HG02870 (cell line): Measurements from ENCODE around the gene BCAP29.

Source experiments
- ATAC-seq: cut with Tn5 transposase; IDR thresholded peaks from one replicate; pipeline ENCODE4 v1.9.1; 2021; ENCODE audit warnings: mild to moderate bottlenecking, moderate library complexity; ENCODE audit not compliant: unreplicated experiment

The BCAP29 gene

DNA sequence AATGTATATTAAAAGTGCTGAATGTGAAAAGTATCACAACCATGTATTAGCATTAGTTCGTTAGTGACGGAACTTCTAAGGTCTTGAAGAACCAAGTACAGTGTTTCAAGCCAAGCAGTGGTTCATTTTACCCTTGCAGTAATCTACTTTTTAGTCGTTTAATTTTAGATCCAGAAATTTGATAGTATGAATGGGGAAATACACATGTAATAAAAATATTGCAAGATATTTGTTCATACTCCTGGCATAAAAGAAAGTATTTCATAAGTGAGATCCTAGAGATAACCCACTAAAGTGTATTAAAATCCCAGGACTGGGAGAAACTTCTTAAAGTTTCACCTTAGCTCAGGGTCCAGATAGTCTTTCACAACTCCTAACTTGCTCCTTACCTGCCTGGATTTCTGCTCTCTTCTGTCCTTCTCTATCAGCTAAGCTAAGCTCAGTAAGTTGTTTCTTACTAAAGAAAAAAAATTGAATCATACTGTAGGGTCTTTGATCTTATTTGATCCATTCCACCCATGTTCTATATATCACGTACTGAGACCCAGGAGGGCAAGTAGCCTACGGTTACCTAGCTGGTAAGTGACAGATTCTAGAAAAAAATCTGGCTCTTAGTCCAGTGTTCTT lies 1.5 kb downstream of the BCAP29 start:
- ATAC-seq: no peak

DNA sequence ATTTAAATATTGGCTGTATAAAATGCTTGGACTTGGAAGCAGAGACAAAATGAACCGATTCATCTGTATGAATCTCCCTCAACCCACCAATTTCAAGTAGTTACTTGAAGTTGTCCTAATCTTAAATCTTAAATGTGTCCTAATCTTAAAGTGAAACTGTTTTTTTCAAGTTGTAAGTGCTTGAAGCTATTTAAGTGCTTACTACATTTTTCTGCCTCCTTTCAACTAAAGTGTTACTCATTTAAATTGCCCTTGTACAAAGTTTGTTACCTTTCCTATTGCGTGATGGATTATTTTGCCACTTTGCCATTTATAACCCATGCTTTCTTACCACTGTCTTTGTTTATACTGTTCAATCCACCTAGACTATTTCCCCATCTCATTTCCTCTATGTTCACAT lies 2.8 kb downstream of the BCAP29 start:
- ATAC-seq: no peak

DNA sequence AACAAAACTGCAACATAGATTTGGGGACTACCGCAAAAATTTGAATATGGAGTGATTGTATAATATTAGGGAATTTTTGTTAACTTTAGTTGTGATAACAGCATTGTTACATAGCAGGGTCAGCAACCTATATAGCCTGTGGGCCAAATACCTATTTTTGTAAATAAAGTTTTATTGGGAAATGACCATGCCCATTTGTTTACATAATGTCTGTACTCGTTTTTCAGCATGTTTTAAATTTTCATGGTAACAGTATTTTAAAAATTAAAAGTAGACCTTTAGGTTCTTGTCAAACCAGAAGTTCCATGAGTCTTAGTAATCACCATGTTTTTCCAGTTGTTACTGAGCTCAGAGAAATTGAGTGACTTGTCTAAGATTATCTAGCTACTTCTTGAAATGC lies 4.7 kb downstream of the BCAP29 start:
- no peak for ATAC-seq

DNA sequence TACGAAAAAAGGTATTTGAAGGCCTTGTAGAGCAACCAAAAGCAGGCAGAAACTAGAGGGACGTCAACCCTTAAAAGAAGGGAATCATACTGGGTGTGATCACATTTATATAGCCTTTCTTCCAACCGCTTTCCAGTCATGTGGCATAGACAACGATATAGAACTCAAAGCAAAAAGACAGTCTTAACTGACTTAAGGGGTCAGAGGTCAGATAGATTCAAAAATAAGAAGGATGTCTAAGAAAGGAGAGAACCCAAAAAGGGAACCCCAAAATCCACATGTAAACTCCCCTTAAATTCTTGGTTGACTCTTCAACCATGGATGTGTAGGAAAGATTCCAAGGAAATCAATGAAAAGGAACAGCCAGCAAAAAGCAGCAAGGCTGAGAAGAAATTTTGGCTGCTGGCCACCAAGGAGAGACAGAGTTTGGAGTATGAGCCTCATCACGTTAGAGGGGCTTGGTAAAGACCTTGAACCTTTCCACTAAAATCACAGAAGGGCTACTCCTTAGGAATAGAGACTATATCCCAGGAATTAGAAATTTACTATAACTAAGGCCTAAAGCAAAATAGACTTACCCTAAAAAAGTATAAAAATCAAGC lies 8.6 kb downstream of the BCAP29 start:
- ATAC-seq: no peak

DNA sequence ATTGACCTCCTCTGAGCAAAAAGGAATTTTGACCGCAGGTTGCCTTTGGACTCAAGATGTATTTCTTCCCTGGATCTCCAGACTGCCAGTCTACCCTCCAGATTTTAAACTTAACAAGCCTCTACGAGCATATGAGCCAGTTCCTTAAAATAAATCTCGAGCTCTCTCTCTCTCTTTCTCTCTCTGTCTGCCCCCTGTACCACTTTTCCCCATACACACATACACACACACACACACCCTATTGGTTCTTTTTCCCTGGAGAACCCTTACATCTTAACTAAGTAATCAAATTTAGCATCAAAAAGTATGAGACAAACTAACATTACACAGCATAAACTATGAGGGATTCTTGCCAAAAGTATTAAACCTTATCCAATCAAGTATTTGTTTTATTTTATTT lies 11.4 kb downstream of the BCAP29 start:
- no peak for ATAC-seq

DNA sequence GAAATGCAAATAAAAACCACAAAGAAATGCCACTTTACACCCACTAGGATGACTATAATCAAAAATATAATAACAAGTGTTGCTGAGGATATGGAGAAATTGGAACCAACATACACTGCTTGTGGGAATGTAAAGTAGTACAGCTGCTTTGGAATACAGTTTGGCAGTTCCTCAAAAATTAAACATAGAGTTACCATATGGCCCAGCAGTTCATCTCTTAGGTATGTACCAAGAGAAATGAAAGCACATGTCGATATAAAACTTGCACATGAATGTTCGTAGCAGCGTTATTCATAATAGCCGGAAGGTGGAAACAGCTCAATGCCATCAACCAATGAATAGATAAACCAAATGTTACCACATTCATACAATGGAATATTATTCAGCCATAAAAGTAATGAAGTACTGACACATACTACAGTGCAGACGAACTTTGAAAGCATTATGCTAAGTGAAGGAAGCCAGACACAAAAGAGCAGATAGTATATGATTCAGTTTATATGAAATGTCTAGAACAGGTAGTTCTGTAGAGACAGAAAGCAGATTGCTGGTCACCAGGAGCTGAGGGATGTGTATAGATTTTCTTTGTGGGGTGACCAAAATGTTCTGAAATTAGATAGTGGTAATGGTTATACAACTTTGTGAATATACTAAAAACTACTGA lies 12.4 kb downstream of the BCAP29 start:
- no peak for ATAC-seq

GRCh38 chr7:107593025-107593410 lies 13.0 kb downstream of the BCAP29 start:
- ATAC-seq: no peak

- no peak for ATAC-seq
Measured at GRCh38 chr7:107594961-107595737, 15.1 kb downstream of the BCAP29 start.

GRCh38 chr7:107596881-107597581 lies 17.0 kb downstream of the BCAP29 start:
- no peak for ATAC-seq

- ATAC-seq: no peak
Measured at GRCh38 chr7:107597582-107597916, 17.5 kb downstream of the BCAP29 start.

DNA sequence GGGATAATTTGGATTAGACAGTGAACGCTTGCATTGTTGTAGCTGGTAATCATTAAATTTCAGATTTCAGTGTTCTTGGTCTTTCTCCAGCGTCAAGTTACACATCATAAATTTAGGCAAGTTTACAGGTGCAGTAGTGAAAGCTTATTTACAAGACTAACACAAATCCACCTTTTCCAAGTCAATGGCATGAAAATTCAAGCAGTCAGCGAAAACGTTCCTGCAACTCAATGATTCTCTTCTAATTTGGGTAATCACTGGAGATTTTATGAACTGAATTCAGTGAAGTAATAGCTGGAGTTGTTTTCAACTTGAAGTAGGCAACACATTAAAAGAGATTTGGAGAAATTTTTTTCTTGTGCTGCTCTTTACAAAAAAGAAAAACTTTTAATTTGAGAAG lies 17.9 kb downstream of the BCAP29 start:
- no peak for ATAC-seq

DNA sequence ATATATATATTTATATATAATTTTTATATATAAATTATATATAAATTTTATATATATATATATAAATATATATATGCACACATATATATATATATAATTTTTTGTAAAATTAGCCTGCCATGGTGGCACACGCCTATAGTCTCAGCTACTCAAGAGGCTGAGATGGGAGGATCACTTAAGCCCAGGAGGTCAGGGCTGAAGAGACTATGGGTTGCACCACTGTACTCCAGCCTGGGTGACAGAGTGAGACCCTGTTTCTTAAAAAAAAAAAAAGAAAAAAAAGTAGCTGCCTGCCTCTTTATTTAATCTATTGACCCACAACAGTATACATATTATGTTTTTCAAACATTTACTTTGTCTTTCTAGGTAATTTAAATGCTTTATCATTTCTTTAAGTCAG lies 19.2 kb downstream of the BCAP29 start:
- no peak for ATAC-seq

DNA sequence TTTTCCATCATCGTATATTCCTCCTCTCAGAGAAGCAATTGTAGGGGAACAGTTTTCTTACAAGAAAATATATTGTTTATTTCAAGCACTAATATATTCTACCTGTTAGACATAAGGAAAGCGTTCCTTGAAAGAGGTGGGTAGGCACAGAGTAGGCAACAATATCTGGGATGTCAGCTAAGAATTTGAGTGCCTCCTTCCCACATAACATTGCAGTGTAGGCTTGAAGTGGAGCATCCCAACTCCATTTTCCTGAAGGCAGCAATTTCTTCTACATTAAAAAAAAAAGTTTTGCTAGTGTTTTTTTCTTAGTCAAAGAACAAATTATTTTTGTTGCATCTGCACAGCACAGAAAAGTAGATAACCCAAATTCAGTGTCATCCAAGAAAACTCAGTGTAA lies 20.8 kb downstream of the BCAP29 start:
- ATAC-seq: no peak

GRCh38 chr7:107605218-107605815 lies 25.3 kb downstream of the BCAP29 start:
- no peak for ATAC-seq

DNA sequence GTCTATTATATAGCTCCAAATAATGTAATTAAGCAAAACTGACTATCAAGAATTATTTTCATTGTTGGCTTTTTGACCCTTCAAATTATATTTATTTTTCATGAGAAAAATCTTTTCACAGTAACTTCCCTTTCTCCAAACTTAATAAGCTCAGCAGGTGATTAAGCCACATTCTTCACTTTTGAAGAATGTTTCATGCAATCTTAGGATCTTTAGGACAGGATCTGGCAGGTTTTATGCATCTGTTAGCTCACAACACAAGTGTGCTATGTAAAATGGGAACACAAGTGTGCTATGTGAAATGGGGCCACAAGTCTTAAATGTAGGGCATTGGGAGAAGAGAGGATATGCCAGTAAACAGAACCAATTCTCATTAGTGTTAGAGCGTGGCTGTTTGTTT lies 26.3 kb downstream of the BCAP29 start:
- ATAC-seq: no peak

- ATAC-seq: no peak
Measured at GRCh38 chr7:107609811-107610261, 29.8 kb downstream of the BCAP29 start.

DNA sequence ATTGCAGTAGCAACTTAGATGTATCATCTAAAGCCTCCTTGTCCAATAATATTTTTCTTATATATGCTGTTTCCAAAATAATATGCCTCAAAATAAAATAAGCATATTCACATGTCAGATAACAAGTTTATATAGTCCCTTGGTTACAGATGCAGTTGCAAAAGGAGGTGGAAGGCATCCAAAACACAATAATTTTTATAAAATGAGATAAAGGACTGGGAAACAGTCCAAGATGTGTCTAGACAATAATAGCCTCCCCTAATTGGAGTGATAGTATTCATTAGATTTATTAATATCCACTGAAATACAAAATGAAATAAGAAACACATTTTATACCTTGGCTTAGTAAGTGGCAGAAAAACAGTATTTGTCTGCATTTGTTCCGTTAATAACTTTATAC lies 30.3 kb downstream of the BCAP29 start:
- ATAC-seq: no peak

- no peak for ATAC-seq
Measured at GRCh38 chr7:107613439-107613838, 33.4 kb downstream of the BCAP29 start.

GRCh38 chr7:107613948-107614347 lies 33.9 kb downstream of the BCAP29 start:
- ATAC-seq: no peak

DNA sequence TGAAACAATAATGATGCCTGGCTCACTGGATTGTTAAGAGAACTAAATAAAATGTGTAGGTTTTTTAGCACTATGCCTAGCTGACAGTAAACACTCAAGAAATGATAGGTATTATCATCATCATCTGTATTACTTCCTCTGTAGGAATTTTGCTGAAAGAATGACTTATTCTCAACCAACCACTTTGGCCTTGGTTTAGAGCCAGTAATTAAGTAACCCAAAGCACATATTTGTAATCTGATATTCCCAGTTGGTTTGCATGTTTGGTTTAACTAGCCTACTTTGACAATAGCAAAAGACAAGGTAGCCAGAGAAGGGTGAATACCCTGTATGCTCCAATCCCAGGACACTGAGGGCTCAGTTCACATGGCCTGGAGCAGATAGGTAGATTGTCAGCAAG lies 34.4 kb downstream of the BCAP29 start:
- ATAC-seq: no peak
